Hepatocyte (in vitro differentiated cells): ENCODE results near the gene GIPC3. TPM values are rescaled to one million over a fixed set of nuclear protein-coding genes. Genes with fewer than 3 reads are reported as not detected.

Experiments used
- DNase-seq: peaks from one replicate; pipeline ENCODE4 v3.0.0-alpha.2; 2016; ENCODE audit warnings: low spot score
- H2AFZ ChIP-seq: fragments of 200-600 bp; sonication (generic); 2 replicates; pipeline ENCODE4 v1.6.0; 2016; ENCODE audit warnings: antibody characterized with exemption, mild to moderate bottlenecking
- H3K27ac ChIP-seq: fragments of 200-600 bp; sonication (generic); 2 replicates; pipeline ENCODE4 v1.5.1; 2016; ENCODE audit warnings: mild to moderate bottlenecking
- H3K27me3 ChIP-seq: fragments of 200-600 bp; sonication (generic); 2 replicates; pipeline ENCODE4 v1.6.1; 2016
- H3K36me3 ChIP-seq: fragments of 200-600 bp; sonication (generic); replicated peaks from 2 replicates; pipeline ENCODE4 v1.5.1; 2016; ENCODE audit warnings: low read depth; ENCODE audit not compliant: insufficient read depth
- H3K4me1 ChIP-seq: fragments of 200-600 bp; sonication (generic); 2 replicates; pipeline ENCODE4 v1.5.1; 2016; ENCODE audit warnings: mild to moderate bottlenecking, moderate library complexity; ENCODE audit not compliant: insufficient read depth
- H3K4me2 ChIP-seq: fragments of 200-600 bp; sonication (generic); 2 replicates; pipeline ENCODE4 v1.6.0; 2016
- H3K4me3 ChIP-seq: fragments of 200-600 bp; sonication (generic); 2 replicates; pipeline ENCODE4 v1.5.1; 2016; ENCODE audit warnings: mild to moderate bottlenecking
- H3K79me2 ChIP-seq: fragments of 200-600 bp; sonication (generic); 2 replicates; pipeline ENCODE4 v1.6.0; 2017; ENCODE audit warnings: mild to moderate bottlenecking
- H3K9me2 ChIP-seq: fragments of 200-600 bp; sonication (generic); replicated peaks from 2 replicates; pipeline ENCODE4 v1.6.0; 2017; ENCODE audit warnings: mild to moderate bottlenecking; ENCODE audit not compliant: insufficient read depth
- H3K9me3 ChIP-seq: fragments of 200-600 bp; sonication (generic); 2 replicates; pipeline ENCODE4 v1.5.1; 2016; ENCODE audit warnings: low read depth, mild to moderate bottlenecking
- H4K20me1 ChIP-seq: fragments of 200-600 bp; sonication (generic); 2 replicates; pipeline ENCODE4 v1.6.0; 2016; ENCODE audit warnings: mild to moderate bottlenecking; ENCODE audit not compliant: insufficient read depth, poor library complexity, severe bottlenecking
- EZH2 ChIP-seq: fragments of 200-600 bp; sonication (generic); IDR thresholded peaks from 2 replicates; pipeline ENCODE4 v1.6.1; 2016; ENCODE audit warnings: antibody characterized with exemption, mild to moderate bottlenecking, borderline replicate concordance
- EZH2phosphoT487 ChIP-seq: fragments of 200-600 bp; sonication (generic); IDR thresholded peaks from one replicate; pipeline ENCODE4 v1.6.1; 2018; ENCODE audit warnings: antibody characterized with exemption, mild to moderate bottlenecking, low read depth, moderate library complexity; ENCODE audit not compliant: unreplicated experiment, severe bottlenecking
- WGBS: methylation state at CpG from one replicate; pipeline ENCODE4 v1.1.6; 2016; ENCODE audit warnings: low lambda C conversion rate; ENCODE audit errors: missing lambda C conversion rate; 5-methylcytosine and 5-hydroxymethylcytosine counted together
- polyA plus RNA-seq: library from polyadenylated mRNA; unstranded; fragments of >200 nt; fragmentation: Nextera tagmentation; extraction: Ambion mirVana; gene quantifications from 2 replicates; pipeline ENCODE4 v1.2.1, GENCODE V29; 2016
- total RNA-seq: library from RNA; depleted of rRNA; stranded (reverse); fragments of >200 nt; gene quantifications from 2 replicates; pipeline ENCODE4 v1.2.3, GENCODE V29; 2014
- TF ChIP-seq, protein P1 (sequence below): fragments of 200-600 bp; sonication (generic); IDR thresholded peaks from 2 replicates; pipeline ENCODE4 v1.5.1; 2016; ENCODE audit warnings: antibody characterized with exemption, mild to moderate bottlenecking; ENCODE audit not compliant: poor library complexity

The GIPC3 gene, protein sequence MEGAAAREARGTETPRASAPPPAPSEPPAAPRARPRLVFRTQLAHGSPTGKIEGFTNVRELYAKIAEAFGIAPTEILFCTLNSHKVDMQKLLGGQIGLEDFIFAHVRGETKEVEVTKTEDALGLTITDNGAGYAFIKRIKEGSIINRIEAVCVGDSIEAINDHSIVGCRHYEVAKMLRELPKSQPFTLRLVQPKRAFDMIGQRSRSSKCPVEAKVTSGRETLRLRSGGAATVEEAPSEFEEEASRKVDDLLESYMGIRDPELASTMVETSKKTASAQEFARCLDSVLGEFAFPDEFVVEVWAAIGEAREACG
- total RNA-seq (0.04 TPM in 1 of 2 replicates, not detected in the other), polyA plus RNA-seq (0.19 and 0.28 TPM in 2 replicates)

DNA sequence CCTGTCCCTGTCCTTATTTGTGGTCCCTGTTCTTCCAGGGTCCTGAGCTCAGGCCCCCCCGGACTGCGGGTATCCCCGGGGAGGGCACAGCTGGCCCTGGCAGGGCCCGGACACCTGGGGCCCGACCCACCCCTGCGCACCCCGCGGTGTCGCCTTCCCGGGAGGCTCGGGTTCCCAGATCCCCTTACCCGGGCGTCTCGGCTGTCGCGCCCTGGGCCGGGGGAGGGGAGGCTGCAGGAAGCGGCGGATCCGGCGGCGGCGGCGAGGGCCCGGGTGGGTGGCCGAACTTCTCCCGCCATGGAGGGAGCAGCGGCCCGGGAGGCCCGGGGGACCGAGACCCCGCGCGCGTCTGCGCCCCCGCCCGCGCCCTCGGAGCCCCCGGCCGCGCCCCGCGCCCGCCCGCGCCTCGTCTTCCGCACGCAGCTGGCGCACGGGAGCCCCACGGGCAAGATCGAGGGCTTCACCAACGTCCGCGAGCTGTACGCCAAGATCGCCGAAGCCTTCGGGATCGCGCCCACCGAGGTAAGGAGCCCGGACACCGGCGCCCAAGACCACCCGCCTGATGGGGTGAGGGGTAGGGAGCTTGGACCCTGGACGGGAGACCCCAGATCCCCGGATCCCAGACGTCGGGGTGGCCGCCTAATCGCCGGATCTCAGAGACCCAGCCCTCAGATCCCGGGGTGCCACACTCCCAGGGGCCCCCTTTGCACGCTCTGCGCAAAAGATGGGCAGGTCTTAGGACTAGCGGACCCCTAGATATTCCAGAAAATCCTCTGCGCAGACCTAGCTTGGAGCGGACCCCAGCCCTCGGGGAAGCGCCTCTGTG, at the start of gene GIPC3:
TSS of gene GIPC3 (plus strand) at position 178 of the 826 bp plus-strand sequence. CDS start at position 298, 120 bp downstream.
- Histone ChIP-seq H3K27ac (no peak within 1 kb of the TSS), H3K4me3 (no peak within 1 kb of the TSS), H2AFZ (no peak within 1 kb of the TSS)

DNA sequence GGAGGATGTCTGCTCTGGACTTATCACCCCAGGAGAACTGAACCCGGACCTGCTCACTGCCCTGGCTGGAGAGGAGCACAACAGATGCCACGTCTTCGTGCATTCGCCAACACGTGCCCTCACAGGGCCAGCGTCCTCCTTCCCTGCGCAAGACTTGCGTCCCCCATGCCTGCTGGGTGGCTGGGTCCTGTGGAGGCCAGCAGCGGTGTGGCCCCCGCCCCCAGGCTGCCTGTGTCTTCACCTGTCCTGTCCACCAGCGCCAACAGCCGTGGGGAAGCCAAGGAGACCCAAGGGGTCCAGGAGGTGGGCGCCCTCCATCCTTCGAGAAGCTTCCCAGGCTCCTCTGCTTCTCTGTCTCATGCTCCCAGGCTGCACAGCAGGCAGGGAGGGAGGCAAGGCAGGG, 49.7 kb upstream of the GIPC3 start:
- Histone ChIP-seq H3K4me3 (no peak overlapping the region), H3K79me2 (no peaks in the 10 kb centered on the region), H3K9me2 (no peaks in the 10 kb centered on the region), H3K27me3 (no peaks in the 10 kb centered on the region), H3K9me3 (no peaks in the 10 kb centered on the region), H3K27ac (no peak overlapping the region), H3K4me2 (no peak overlapping the region), H4K20me1 (peaks cover 3% of the 10 kb centered on the region), H2AFZ (no peak overlapping the region), H3K4me1 (no peaks in the 10 kb centered on the region), H3K36me3 (no peaks in the 10 kb centered on the region)
- TF ChIP-seq EZH2phosphoT487 = no peak
- TF ChIP-seq, protein P1, sequence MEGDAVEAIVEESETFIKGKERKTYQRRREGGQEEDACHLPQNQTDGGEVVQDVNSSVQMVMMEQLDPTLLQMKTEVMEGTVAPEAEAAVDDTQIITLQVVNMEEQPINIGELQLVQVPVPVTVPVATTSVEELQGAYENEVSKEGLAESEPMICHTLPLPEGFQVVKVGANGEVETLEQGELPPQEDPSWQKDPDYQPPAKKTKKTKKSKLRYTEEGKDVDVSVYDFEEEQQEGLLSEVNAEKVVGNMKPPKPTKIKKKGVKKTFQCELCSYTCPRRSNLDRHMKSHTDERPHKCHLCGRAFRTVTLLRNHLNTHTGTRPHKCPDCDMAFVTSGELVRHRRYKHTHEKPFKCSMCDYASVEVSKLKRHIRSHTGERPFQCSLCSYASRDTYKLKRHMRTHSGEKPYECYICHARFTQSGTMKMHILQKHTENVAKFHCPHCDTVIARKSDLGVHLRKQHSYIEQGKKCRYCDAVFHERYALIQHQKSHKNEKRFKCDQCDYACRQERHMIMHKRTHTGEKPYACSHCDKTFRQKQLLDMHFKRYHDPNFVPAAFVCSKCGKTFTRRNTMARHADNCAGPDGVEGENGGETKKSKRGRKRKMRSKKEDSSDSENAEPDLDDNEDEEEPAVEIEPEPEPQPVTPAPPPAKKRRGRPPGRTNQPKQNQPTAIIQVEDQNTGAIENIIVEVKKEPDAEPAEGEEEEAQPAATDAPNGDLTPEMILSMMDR = no peak
- TF ChIP-seq EZH2 = no peak
- WGBS = 93% methylated on average over 14 of the region's 14 CpGs
- no peak for DNase-seq

More for the DNA sequence above, at the start of gene GIPC3:
- no peaks in the 10 kb centered on the region for H3K79me2 ChIP-seq
- H3K36me3 ChIP-seq = no peaks in the 10 kb centered on the region
- H4K20me1 ChIP-seq = no peaks in the 10 kb centered on the region
- peak within 1 kb of the TSS; percentile 64 for H3K4me2 ChIP-seq
- peaks cover 36% of the 10 kb centered on the region for H3K27me3 ChIP-seq
- H3K9me2 ChIP-seq = no peaks in the 10 kb centered on the region
- TF ChIP-seq EZH2 (peak; percentile 84), EZH2phosphoT487 (no peak)
- 19% methylated on average over 40 of the region's 84 CpGs for WGBS
- no peak for DNase-seq
- no peaks in the 10 kb centered on the region for H3K4me1 ChIP-seq
- no peaks in the 10 kb centered on the region for H3K9me3 ChIP-seq

GRCh38 chr19:3535981-3536380, 49.3 kb upstream of the GIPC3 start:
- Histone ChIP-seq H3K9me2 (no peaks in the 10 kb centered on the region), H3K4me1 (no peaks in the 10 kb centered on the region), H3K4me3 (no peak overlapping the region), H4K20me1 (peaks cover 3% of the 10 kb centered on the region), H3K27me3 (no peaks in the 10 kb centered on the region), H2AFZ (no peak overlapping the region), H3K27ac (no peak overlapping the region), H3K4me2 (no peak overlapping the region), H3K79me2 (no peaks in the 10 kb centered on the region), H3K36me3 (no peaks in the 10 kb centered on the region), H3K9me3 (no peaks in the 10 kb centered on the region)
- 98% methylated on average over 6 of the region's 10 CpGs for WGBS
- no peak for TF ChIP-seq EZH2
- TF ChIP-seq, protein P1 = no peak
- no peak for TF ChIP-seq EZH2phosphoT487
- no peak for DNase-seq
